NCI-H146 treated with DMSO at 0.1 percent for 48 hours (cell line): Measurements from ENCODE around the gene DNAI1.
A peak's percentile ranks its signal among the peaks of the same experiment; 100 is the strongest.

Experiments used
- DNase-seq: peaks from one replicate; lab custom pipeline; 2025; ENCODE audit not compliant: unreplicated experiment; lab: John Stamatoyannopoulos, UW

The DNAI1 gene

DNA sequence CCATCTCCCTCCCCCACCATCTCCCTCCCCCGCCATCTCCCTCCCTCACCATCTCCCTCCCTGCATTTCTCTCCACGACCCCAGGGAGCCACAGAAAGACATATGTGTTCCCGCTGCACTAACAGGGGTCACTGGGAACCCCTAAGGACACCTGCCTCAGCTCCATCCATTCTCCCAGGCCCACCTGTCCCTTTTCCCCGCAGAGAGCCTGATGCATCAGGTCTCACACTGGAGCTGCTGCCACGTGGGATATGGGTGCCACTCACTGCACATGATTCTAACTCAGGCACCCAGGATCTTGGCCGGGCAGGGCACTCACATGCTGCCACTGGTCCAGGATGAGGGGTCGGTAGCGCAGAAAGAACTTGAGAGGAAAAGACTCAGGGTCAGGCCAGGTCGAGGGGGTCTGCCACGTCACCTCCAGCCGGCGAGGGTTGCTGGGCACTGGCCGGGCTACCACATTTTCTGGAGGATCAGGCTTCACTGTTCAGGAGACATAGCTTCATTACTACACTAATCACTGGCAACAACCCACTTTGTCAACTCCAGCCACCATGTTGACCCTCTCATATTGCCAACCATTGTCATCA is 97.4 kb downstream of the DNAI1 start:
- DNase-seq = no peak

DNA sequence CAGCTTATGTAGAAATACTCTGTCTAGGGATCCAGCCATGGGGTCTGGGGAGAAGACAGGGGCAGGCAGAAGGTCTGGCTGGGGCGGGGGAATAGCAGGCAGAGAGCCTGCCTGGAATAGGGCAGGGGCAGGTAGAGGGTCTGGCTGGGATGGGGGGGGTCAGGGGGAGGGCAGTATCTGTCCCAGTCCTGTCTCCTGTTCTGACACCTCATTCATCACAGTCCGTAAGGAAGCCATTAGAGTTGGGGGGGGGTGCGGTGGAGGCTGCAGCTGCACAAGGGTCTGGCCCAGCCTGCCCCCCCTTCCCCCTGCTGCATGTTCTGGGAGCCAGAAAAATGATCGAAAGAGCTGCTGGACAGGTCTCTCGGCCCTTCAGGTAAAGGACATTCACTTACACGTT is 98.3 kb downstream of the DNAI1 start:
- DNase-seq = no peak

DNA sequence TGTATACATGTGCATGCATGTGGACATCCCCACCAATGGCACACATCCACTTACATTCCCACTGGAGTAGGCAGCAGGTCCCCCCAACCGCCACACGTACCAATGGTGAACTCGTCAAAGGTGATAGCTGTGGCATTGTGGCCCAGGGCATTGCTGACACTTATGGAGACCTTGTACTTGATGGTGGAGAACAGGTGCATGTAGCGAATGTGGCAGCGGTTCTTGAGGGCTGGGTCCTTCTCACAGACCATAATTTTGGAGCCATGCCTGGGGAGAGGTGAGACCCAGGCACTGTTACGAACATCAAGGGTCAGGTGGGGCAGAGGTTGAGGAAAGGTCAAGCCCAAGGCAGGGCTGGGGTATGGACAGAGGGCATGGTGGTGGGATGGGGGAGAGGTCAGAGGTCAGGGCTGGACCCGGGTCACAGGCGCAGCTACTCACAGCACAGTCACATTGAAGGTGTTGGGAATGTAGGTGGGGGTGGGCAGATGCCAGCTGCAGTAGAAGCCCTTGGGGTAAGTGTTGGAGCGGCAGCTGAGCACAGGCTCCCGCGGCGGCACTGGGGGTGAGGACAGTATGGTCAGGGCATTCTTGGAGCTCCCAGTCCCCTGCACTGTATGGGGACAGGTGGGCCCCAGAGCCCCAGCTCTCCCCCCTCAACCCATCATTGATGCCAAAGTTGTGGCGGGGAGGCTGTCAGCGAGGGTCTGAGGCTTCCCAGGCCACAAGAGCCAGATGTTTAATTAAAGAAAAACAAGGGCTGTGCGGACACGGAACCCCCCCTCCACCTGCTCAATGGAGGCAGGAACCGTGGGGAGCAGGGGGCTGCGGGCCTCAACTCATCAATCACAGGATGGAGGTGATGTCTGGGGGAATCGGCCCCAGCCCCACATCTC is 99.1 kb downstream of the DNAI1 start:
- DNase-seq = no peak

DNA sequence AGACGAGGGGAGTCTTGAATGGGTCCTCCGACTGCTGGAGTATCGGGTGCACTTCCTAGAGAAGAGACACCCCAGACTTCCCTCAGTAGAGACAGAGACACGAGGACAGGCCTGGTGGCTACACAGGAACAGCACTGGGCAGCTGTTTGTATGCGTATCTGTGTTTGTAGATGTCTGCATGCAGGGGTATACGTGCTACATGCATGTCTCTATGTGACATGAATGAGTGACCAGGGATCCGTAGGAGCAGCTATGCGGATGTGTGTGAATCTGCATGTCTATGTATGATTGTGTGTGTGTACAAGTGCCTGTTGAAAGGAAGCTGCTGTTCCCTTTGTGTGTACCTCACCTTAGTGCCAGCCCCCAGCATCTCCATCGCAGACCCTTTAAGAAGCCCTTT is 99.8 kb downstream of the DNAI1 start:
- no peak for DNase-seq

DNA sequence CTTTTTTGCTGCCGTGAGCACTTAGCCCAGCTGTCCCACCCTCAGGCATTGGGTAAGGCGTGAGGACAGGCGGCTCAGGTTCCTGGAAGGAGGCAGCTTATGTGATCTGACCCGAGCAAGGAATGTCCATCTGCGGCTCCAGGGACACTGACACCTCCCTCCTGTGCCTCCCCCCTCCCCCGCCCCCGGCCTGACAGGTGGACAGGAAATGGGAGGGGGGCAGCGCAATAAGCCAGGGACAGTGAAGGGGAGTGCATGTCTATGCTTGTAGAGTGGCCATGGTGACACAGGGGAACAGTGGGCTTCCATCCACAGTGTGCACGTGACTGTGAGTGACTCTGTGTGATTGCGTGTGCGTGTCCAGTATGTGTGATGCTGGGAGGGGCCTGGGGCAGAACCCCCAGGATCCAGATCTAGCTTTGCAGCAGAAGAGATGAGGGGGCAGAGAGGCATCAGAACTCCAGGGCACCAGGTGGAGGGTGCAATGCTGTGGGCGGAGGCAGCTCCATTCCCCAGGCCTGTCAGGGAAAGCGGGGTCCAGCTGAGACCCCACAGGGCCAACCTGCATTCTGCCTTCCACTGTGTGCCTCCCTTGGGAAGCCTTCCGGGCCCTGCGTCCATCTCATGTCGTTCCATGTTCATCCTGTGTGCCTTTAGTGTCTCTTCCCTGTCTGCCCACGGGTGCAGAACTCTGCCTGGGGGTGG is 100.5 kb downstream of the DNAI1 start:
- peak; percentile 76 for DNase-seq

DNA sequence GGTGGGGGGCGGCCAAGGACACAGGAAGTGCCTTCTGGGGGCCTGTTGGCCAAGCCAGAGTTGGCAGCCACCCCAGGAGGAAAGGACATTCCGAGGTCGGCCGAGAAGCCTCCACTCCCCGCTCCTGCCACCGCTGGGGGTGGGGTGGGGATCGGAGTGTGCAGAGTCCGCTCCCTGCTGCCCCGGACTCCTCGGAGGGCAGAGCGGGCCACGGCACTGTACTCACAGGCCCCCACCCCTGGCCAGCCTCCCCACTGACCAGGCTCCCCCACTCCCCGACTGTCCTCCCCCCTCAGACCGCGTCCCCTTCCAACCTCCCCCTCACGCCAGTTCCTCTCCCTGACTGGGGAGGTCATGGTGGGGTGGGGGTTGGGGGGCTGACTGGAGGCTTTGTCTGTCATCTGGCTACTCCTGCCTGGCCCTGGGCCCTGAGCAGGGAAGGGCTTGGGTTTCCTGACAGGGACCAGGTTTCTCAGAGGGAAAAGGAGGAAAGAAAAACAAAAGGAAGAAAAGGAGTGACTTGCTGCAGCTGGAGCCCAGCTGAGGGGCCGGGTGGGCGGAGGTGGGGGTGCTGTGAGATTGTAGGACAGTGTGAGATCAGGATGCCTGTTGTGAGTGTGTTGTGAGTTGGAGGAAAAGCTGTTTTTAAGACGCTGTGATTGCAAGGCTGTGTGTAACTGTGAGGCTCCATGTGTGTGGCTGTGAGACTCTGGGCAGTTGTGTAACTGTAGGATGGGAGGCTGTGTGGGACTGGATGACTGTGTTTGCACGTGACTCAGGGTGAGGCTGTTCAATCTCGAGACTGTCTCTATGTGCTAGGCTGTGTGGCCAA is 101.2 kb downstream of the DNAI1 start:
- no peak for DNase-seq

DNA sequence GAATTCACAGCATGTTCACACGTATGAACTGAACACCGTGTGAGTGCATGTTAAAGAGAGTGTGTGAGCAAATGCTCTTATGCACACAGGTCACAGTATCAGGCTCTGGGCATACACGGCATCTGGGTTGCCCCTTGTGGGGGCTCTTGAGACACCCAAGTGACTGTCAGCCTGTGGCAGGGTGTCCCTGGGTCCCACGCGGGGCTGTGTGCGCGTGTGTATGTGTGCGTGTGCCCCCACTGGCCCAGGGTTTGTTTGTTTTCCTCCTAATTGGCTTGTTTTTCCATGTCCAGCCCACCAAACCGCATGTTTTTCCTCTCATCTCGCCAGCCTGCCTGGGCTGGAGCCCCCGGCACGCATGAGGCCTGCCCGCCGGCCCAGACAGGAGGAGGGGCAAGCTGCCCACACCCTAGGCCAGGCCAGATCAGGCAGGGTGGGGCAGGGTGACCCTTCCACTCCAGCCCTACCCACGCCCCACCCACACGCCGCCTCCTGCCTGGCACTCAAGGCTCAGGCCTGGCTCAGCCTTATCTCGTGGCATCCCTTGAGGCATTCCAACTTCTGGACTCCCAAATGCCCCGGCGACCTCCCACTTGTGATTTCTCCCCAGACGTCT is 102.1 kb downstream of the DNAI1 start:
- no peak for DNase-seq

DNA sequence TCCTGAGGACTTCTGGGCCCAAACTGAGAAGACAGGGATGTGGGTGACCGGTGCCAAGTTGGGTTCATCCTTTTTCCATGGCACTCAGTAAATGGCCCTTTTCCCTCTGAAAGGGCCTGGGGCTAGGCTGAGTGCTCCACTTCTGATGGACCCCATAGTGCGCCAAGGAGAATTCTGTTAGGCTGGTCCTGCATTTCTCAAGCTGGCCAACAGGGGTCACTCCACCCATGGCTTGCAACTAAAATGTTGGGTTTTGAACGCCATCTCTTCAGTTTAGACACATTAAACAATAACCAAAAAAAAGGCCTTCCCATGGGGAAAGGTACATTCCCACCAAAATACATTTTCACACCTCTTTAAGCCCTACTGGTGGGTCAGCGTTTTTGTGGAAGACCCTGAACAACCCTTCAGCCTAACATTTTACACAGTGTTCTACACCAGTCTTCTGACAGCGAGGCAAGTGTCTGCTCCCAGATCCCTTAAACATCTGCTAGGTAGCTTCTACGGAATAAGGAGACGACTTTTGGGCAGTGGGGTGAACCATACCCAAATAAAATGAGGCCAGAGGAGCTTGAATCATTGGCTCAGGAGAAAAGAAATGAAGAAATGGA is 103.6 kb downstream of the DNAI1 start:
- no peak for DNase-seq

DNA sequence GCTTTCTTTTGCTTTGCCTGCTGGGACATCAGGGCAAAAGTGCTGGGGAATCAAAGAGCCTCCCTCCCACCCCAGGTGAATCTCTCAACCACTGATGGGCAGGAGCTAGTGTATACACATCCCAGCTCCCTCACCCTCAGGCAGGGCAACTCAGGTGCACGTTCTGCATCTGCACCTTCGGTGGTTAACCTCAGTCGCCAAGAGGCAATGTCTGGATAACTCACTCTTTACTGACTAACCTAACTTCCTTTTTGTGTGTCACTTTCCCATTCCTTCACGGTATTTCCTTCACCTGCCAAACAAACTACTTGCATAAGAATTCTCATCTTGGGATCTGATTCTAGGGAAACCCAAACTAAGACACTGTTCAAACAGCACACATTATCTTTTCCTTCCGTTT is 104.7 kb downstream of the DNAI1 start:
- DNase-seq = no peak

DNA sequence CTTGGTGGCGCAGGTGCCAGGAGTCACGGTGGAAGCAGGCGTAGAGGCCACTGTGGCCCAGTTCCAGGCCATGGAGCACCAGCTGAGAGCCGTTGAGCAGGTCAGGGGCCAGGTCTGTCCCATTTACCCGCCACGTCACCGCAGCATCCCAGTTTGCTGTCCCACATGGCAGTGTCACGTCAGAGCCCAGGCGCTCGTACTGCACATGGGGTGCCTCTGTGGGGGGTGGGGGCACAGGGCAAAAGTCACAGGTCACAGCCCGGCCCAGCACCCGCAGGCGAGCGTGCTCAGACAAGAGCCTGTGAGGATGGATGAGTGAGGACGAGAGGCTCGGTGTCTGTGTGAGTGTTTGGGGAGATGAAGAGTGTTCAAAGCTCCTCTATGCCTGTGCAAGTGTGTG is 106.0 kb downstream of the DNAI1 start:
- DNase-seq = no peak

DNA sequence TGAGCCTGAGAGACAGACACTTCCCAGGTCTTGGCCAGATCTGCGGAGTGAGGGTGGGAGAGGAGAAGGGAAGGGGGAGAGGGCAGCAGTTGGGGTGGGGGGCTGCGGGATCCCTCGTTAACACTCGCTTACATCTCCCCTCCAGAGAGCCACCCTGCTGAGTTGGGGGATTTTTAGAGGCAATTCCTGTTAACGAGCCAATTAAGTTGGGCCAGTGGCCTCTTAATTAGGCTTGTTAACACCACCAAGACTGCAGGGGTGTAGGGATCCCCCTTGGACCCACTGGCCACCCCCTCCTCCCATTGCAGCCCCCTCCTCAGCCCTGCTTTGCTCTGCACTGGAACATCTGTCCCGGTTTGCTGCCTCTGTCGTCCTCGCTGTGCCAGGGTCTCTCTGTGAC is 107.3 kb downstream of the DNAI1 start:
- no peak for DNase-seq

DNA sequence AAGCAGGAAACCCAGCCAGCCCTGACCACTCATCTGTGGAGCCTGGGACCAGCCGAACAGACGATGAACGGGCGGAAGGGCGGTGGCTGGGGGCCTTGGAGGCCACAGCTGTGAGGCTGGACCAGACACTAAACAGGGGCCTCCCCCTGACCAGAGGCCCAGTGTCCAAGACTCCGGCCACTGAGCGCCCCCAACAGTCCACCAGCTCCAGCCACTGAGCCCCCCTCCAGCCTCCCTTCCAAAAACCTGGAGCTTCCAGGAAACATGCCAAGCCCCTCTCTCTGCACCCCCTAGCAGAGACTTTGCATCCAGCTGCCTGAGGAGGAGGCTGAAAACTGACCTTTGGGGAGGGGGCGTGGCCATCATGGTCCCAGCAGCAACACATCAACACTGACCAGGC is 107.7 kb downstream of the DNAI1 start:
- no peak for DNase-seq

DNA sequence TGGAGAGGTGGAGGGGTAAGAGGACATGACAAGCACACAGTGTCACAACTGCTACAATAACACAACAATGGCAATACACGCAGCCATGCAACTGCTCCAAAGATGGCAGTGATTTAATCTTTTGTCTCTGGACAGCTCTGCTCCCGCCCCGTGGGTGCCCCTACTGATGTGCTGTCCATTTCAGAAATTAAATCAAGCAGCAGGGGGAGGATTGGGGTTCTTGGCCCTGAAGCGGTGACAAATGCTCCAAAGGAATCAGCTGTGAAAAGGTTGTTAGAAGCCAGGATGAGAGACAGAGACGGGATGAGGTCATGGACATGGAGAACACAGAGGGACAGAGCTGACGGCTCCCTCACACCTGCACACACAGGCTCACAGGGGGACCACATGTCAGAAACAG is 108.4 kb downstream of the DNAI1 start:
- DNase-seq = no peak

DNA sequence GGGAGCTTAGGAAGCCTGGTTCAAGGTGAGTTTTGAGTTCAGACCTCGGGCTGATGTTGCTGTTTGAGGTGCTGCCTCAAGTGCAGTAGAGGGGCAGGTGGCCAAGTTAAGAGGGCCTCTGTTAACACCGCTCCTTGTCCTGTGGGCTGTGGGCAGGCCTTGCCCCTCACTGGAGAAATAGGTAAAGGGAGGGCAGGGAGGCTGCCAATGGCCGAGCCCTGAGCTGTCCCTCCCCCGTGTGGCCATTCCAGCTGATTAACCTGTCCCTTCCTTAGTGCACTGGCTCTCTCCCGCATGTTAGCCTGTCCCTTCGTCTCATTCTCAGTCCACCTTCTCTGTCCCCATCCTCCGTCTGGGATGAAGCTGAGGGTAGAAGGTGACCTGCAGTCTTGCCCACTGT is 109.5 kb downstream of the DNAI1 start:
- DNase-seq = no peak

DNA sequence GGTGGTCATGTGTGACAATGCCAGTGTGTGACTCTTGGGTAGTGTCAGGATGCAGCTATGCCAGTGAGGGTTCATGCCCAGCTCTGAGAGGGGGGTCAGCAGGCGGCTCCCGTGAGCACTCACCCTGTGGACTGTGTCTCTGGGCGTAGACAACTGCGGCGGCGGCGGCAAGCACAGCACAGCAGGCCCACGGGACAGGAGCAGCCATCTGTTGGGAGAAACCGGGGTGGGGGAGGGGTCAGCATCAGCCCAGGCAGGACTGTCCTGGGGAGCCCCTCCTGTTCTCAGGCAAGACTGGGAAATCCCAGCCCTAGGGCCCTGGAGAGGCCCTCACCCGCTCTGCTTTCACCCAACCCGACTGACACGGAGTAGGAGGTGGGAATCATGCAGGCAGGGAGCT is 110.2 kb downstream of the DNAI1 start:
- DNase-seq = no peak

DNA sequence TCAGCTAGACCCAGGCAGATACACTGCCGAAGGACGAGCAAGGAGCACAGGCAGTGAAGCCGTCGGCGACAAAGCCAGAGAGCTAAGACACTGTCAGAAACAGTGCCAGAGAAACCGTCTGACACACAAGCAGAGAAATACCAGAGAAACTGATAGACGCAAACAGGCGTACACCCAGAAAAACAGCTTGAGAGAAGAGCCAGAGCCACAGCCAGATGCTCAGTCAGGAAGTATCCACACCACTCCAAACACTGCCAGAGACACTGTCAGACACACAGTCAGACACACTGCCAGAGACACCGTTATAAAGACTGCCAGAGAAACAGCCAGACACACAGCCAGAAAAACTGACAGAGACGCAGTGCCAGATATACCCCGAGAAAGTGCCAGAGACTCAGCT is 111.8 kb downstream of the DNAI1 start:
- DNase-seq = no peak
